Fibroblast of the aortic adventitia (primary cell): ENCODE data around the gene CFAP58. TPM values are rescaled to one million over a fixed set of nuclear protein-coding genes. Genes with fewer than 3 reads are reported as not detected.

ENCODE experiments used
- DNase-seq: peaks from one replicate; pipeline ENCODE4 v3.0.0-alpha.2; 2010; ENCODE audit warnings: low read depth
- H3K4me3 ChIP-seq: 2 replicates; pipeline ENCODE4 v1.5.1; 2011; ENCODE audit warnings: low read depth, mild to moderate bottlenecking, control low read depth, low read length, moderate library complexity
- total RNA-seq: library from RNA; depleted of rRNA; stranded (reverse); fragments of >200 nt; gene quantifications from 2 replicates; pipeline ENCODE4 v1.2.3, GENCODE V29; 2012; ENCODE audit warnings: low replicate concordance
- TF ChIP-seq, protein P1 (sequence below): IDR thresholded peaks from 2 replicates; pipeline ENCODE4 v1.5.1; 2011; ENCODE audit warnings: mild to moderate bottlenecking, low read length, control low read depth, inconsistent platforms; ENCODE audit not compliant: insufficient read depth

CFAP58 gene
- total RNA-seq, 1 donor: 0.36 TPM

DNA sequence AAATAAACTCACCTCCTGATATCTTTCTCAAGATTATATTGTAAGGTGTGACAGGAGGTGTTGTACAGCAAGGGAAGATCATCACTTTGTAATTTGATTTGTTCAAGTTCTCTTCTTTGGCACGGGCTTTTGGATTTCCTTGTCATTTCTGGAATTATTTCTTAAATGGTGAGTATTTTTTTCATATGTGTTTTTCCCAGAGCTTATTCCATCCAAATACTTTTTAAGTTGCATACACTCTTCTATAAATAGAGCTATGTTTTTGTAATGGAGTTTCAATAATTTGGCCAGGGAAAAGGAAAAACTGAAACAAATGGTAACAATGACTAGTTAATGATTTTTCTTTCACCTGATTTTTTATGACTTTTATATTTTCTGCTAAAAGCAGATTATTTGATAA, 92.5 kb downstream of the CFAP58 start:
- no peak overlapping the region for H3K4me3 ChIP-seq
- peak; percentile 27 for DNase-seq
- TF ChIP-seq, protein P1, sequence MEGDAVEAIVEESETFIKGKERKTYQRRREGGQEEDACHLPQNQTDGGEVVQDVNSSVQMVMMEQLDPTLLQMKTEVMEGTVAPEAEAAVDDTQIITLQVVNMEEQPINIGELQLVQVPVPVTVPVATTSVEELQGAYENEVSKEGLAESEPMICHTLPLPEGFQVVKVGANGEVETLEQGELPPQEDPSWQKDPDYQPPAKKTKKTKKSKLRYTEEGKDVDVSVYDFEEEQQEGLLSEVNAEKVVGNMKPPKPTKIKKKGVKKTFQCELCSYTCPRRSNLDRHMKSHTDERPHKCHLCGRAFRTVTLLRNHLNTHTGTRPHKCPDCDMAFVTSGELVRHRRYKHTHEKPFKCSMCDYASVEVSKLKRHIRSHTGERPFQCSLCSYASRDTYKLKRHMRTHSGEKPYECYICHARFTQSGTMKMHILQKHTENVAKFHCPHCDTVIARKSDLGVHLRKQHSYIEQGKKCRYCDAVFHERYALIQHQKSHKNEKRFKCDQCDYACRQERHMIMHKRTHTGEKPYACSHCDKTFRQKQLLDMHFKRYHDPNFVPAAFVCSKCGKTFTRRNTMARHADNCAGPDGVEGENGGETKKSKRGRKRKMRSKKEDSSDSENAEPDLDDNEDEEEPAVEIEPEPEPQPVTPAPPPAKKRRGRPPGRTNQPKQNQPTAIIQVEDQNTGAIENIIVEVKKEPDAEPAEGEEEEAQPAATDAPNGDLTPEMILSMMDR: no peak

DNA sequence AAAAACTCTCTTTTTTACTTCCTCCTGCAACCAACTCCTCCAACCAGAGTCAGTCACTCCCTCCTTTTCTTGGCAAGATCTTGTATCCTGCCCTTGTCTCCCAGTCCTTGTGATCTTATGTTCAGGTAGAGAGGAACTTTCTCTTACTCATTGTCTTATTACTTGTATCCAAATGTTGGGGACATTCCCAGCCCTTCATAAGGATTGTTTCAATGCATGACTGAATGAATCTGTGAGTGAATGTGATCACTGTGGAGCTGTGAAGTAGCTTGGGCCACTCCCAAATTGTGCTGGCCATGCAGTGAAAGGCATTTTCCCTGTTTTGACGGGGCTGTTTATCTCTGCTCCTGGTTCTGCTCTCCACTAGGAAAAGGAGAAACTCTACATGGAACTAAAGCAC, 93.7 kb downstream of the CFAP58 start:
- H3K4me3 ChIP-seq: no peak overlapping the region
- TF ChIP-seq, protein P1: no peak
- DNase-seq: peak; percentile 45

DNA sequence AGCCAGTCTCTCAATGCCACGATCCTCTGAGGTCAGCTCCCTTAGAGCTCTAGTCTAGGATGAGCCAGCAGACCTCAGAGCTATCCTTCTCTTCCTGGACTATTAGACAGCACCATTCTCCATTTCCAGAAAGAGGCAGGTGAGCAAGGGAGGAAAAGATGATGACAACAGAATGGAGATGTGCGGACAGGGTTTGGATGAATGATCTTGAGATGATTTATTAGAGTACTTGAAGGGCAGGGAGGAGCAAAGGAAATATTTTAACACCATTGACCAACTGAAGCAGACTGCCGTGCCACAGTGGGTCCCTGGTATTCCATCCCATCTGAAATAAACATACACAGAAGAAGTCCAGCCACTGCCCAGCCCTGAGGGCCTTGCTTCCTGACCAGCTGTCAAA, 94.3 kb downstream of the CFAP58 start:
- TF ChIP-seq, protein P1: no peak
- no peak overlapping the region for H3K4me3 ChIP-seq
- DNase-seq: no peak

DNA sequence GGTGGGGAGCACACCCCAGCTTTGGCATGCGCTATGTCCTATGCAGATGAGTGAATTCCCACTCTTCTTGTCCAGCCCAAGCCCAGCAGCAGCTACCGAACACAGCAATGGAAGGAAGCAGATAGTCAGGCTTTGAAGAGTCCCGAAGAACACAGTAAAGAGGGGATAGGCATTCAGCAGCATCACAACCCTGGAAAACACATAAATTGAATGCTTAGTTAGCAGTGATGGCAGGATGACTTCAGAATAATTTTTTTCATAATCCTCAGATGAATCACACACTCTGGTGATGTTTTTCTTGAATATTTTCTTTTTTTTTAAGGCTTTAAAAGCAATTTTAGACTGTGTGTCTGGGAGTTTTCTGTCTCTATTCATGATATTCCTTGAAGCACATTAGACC, 95.8 kb downstream of the CFAP58 start:
- TF ChIP-seq, protein P1: no peak
- peak; percentile 56 for DNase-seq
- no peak overlapping the region for H3K4me3 ChIP-seq

DNA sequence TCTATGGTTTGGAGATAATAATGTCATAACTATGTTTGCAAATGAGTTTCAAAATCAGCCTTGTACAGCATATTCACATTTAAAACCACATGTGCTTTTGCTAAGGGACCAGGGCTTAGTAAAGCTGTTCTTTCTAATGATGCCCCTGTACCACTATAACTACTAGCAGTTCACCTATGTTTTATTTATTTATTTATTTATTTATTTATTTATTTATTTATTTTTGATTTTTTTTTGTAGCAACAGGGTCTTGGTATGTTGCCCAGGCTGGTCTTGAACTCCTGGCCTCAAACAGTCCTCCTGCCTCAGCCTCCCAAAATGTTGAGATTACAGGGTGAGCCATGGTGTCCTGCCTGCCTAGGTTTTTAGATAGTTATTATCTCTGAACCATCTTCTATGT, 96.9 kb downstream of the CFAP58 start:
- TF ChIP-seq, protein P1: no peak

DNA sequence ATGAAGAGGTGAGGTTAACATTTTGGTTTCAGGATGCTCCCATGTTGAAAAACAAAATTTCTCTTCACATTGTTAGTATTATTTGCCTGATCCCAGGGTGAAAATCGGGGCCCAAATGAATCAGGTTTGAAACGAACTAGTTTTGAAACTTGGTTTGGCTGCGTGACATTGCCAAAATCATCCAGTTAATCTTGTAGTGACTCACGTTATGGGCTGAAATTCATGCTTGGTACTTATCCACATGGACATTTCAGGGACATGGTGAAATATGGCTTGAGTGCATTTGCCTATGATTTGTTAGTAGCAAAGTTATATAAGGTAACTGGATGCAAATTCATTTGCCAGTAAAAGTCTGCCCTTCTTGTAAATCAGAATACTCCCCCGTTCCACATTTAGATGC, 97.3 kb downstream of the CFAP58 start:
- TF ChIP-seq, protein P1: no peak
- DNase-seq: peak; percentile 87
- H3K4me3 ChIP-seq: no peak overlapping the region

More for the DNA sequence above, 96.9 kb downstream of the CFAP58 start:
- DNase-seq: no peak
- no peak overlapping the region for H3K4me3 ChIP-seq

DNA sequence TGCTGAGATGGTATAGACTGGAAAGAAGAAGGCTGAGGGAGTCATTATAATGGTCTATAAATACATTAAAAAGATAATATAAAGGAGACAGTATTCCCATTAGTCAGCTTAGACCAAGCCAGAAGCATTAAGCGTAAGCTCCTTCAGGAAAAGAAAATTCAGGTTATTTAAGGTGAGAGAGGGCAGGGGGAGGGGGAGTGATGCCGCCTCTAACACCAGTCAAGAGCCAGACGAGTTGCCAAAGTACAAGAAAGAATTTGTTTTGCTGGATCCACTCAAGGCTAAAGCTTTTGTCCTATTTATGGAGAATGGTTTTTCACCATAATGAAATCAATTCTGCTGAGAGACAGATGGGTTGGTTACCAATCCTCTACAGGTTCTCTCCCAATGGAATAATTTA, 99.3 kb downstream of the CFAP58 start:
- TF ChIP-seq, protein P1: no peak
- DNase-seq: no peak
- no peak overlapping the region for H3K4me3 ChIP-seq
